HFF-Myc (cell line): ENCODE results near the gene BCL2A1.
"Not testable (repeated sequence)": the region's sequence is repeated elsewhere in the genome, so short reads cannot be mapped to it uniquely, and the experiment has no call there.

Source experiments
- DNase-seq: peaks from one replicate; pipeline ENCODE4 v3.0.0-alpha.2; 2011; ENCODE audit warnings: low read depth; ENCODE audit errors: extremely low read depth
- H3K4me3 ChIP-seq: replicated peaks from 2 replicates; pipeline ENCODE4 v1.5.1; 2011; ENCODE audit warnings: low read depth, mild to moderate bottlenecking, control low read depth, low read length
- CTCF ChIP-seq: IDR thresholded peaks from 2 replicates; pipeline ENCODE4 v1.5.1; 2012; ENCODE audit warnings: mild to moderate bottlenecking, low read depth, low read length, control low read depth; ENCODE audit errors: missing control alignments

BCL2A1 gene

GRCh38 chr15:79918278-79918677 is 52.7 kb downstream of the BCL2A1 start:
- H3K4me3 ChIP-seq: no peak overlapping the region
- no peak for DNase-seq
- no peak for TF ChIP-seq CTCF

GRCh38 chr15:79916502-79917132 is 54.4 kb downstream of the BCL2A1 start:
- DNase-seq: no peak
- no peak for TF ChIP-seq CTCF

GRCh38 chr15:79915776-79916501 is 55.1 kb downstream of the BCL2A1 start:
- not testable (repeated sequence) for H3K4me3 ChIP-seq, DNase-seq

More at GRCh38 chr15:79916502-79917132, 54.4 kb downstream of the BCL2A1 start:
- no peak overlapping the region for H3K4me3 ChIP-seq

GRCh38 chr15:79914728-79915127 is 56.3 kb downstream of the BCL2A1 start:
- DNase-seq: no peak
- TF ChIP-seq CTCF: no peak
- H3K4me3 ChIP-seq: no peak overlapping the region
